GM18909 (cell line): Measurements from ENCODE around the gene HPSE2.
A peak's percentile ranks its signal among the peaks of the same experiment; 100 is the strongest.

ENCODE experiments used
- ATAC-seq: cut with Tn5 transposase; IDR thresholded peaks from one replicate; pipeline ENCODE4 v1.9.1; 2021; ENCODE audit warnings: mild to moderate bottlenecking; ENCODE audit not compliant: unreplicated experiment, poor library complexity

Gene HPSE2

GRCh38 chr10:98424295-98425254 lies 811.1 kb downstream of the HPSE2 start:
- no peak for ATAC-seq

GRCh38 chr10:98423691-98424120 lies 811.9 kb downstream of the HPSE2 start:
- no peak for ATAC-seq

- no peak for ATAC-seq
Observed at GRCh38 chr10:98422182-98422581, 813.5 kb downstream of the HPSE2 start.

- no peak for ATAC-seq
Observed at GRCh38 chr10:98420786-98421185, 814.9 kb downstream of the HPSE2 start.

GRCh38 chr10:98419469-98420261 lies 816.0 kb downstream of the HPSE2 start:
- ATAC-seq: no peak

- no peak for ATAC-seq
Observed at GRCh38 chr10:98418665-98419468, 816.8 kb downstream of the HPSE2 start.

- ATAC-seq: no peak
Observed at GRCh38 chr10:98417973-98418664, 817.5 kb downstream of the HPSE2 start.

GRCh38 chr10:98417481-98417959 lies 818.1 kb downstream of the HPSE2 start:
- no peak for ATAC-seq

GRCh38 chr10:98416606-98417388 lies 818.9 kb downstream of the HPSE2 start:
- no peak for ATAC-seq

- ATAC-seq: no peak
Observed at GRCh38 chr10:98415731-98416119, 819.9 kb downstream of the HPSE2 start.

GRCh38 chr10:98414932-98415730 lies 820.5 kb downstream of the HPSE2 start, which contains the start of gene PYROXD2:
PYROXD2 (minus strand) TSS chr10:98415182; CDS start chr10:98415135, 47 bp downstream.
- peak; percentile 59 for ATAC-seq

GRCh38 chr10:98414578-98414931 lies 821.1 kb downstream of the HPSE2 start:
- ATAC-seq: no peak

GRCh38 chr10:98411768-98412167 lies 823.9 kb downstream of the HPSE2 start:
- ATAC-seq: no peak

- no peak for ATAC-seq
Observed at GRCh38 chr10:98411166-98411565, 824.5 kb downstream of the HPSE2 start.

GRCh38 chr10:98410759-98411158 lies 824.9 kb downstream of the HPSE2 start:
- ATAC-seq: no peak

GRCh38 chr10:98410135-98410743 lies 825.4 kb downstream of the HPSE2 start:
- no peak for ATAC-seq

GRCh38 chr10:98408799-98409198 lies 826.9 kb downstream of the HPSE2 start:
- ATAC-seq: no peak
